HG03066 (cell line): ENCODE data around the gene ACOX1.

Experiments
- ATAC-seq: cut with Tn5 transposase; IDR thresholded peaks from one replicate; pipeline ENCODE4 v1.9.1; 2021; ENCODE audit warnings: low read depth; ENCODE audit not compliant: unreplicated experiment

ACOX1 gene

GRCh38 chr17:75940727-75941441, 38.1 kb downstream of the ACOX1 start, which contains the start of gene FBF1:
Gene FBF1 (minus strand): TSS chr17:75941042. CDS start chr17:75938149, 2,893 bp downstream.
- ATAC-seq: peak; percentile 99

GRCh38 chr17:75937652-75938051, 41.3 kb downstream of the ACOX1 start:
- no peak for ATAC-seq

GRCh38 chr17:75933808-75934207, 45.2 kb downstream of the ACOX1 start:
- ATAC-seq: no peak

GRCh38 chr17:75932852-75933251, 46.1 kb downstream of the ACOX1 start:
- no peak for ATAC-seq

GRCh38 chr17:75931062-75931461, 47.9 kb downstream of the ACOX1 start:
- no peak for ATAC-seq

- no peak for ATAC-seq
These were observed 51.6 kb downstream of the ACOX1 start for GRCh38 chr17:75927286-75927922.

- no peak for ATAC-seq
These were observed 52.5 kb downstream of the ACOX1 start for GRCh38 chr17:75926456-75926855.

GRCh38 chr17:75925912-75926311, 53.1 kb downstream of the ACOX1 start:
- ATAC-seq: no peak

- ATAC-seq: no peak
These were observed 53.9 kb downstream of the ACOX1 start for GRCh38 chr17:75925103-75925502.

- no peak for ATAC-seq
These were observed 55.7 kb downstream of the ACOX1 start for GRCh38 chr17:75922963-75923874.

GRCh38 chr17:75922173-75922961, 56.6 kb downstream of the ACOX1 start:
- no peak for ATAC-seq

- no peak for ATAC-seq
These were observed 57.4 kb downstream of the ACOX1 start for GRCh38 chr17:75921596-75921995.

- no peak for ATAC-seq
These were observed 58.9 kb downstream of the ACOX1 start for GRCh38 chr17:75920045-75920560.

GRCh38 chr17:75919611-75920010, 59.4 kb downstream of the ACOX1 start:
- no peak for ATAC-seq

GRCh38 chr17:75917917-75918445, 61.0 kb downstream of the ACOX1 start:
- ATAC-seq: no peak

GRCh38 chr17:75917141-75917916, 61.6 kb downstream of the ACOX1 start:
- ATAC-seq: no peak

GRCh38 chr17:75915268-75915667, 63.7 kb downstream of the ACOX1 start:
- no peak for ATAC-seq

GRCh38 chr17:75914643-75915267, 64.2 kb downstream of the ACOX1 start:
- ATAC-seq: no peak
